Thyroid gland (tissue), 4 donors: ENCODE data around the gene FAM83B.

ENCODE experiments used
- POLR2A ChIP-seq, 2 donors: fragments of 450-650 bp; IDR thresholded peaks; one replicate each; pipeline ENCODE4 v1.6.1; 2017; ENCODE audit warnings: antibody characterized with exemption in 2 of 2, mild to moderate bottlenecking in 2 of 2, moderate library complexity in 1 of 2
- TF ChIP-seq, protein P1 (sequence below), 6 experiments: fragments of 200-600 bp in 3 of 6; fragments of 450-650 bp in 3 of 6; sonication (generic) in 3 of 6; IDR thresholded peaks; one replicate each; pipeline ENCODE4 v1.5.1; 2016 to 2019; ENCODE audit warnings: antibody characterized with exemption in 6 of 6, mild to moderate bottlenecking in 2 of 6, inconsistent platforms in 1 of 6, moderate library complexity in 1 of 6

DNA sequence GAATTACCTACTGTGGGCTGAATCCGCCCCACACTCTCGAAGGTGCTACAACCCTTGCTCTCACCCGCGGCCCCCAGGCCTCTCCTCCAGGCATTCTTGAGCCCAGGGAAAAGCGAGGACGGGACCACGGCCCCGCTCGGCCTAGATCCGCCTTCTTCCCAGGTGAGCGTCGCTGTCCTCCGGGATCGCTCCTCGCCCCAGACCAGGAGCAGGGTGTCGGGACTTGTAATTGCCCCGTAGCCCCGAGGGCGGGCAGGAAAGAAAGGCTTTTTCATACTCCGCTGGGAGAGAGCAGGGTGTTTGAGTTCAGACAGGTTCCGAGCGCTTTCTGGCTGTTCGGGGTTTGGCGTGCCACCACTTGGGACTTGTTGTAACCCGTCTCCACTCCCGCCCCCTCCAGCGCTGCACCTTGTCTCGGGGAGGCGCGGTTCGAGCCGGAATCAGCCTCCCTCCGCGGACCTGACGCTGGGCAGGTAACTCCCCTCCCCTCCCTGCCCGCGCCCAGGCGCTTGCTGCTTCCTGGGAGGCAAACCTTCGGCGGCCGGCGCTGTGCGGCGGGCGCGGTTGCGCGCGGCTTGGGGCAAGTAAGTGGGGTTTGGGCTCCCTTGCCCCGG lies at the start of gene FAM83B:
- TF ChIP-seq, protein P1, sequence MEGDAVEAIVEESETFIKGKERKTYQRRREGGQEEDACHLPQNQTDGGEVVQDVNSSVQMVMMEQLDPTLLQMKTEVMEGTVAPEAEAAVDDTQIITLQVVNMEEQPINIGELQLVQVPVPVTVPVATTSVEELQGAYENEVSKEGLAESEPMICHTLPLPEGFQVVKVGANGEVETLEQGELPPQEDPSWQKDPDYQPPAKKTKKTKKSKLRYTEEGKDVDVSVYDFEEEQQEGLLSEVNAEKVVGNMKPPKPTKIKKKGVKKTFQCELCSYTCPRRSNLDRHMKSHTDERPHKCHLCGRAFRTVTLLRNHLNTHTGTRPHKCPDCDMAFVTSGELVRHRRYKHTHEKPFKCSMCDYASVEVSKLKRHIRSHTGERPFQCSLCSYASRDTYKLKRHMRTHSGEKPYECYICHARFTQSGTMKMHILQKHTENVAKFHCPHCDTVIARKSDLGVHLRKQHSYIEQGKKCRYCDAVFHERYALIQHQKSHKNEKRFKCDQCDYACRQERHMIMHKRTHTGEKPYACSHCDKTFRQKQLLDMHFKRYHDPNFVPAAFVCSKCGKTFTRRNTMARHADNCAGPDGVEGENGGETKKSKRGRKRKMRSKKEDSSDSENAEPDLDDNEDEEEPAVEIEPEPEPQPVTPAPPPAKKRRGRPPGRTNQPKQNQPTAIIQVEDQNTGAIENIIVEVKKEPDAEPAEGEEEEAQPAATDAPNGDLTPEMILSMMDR (IDR thresholded peaks at IDR 0.05): no peak
- peak in 1 of 2 donors; percentile 79 for TF ChIP-seq POLR2A (IDR thresholded peaks at IDR 0.05)
